H1 (cell line): Measurements from ENCODE around the gene NDUFA8. TPM values are rescaled to one million over a fixed set of nuclear protein-coding genes. Genes with fewer than 3 reads are reported as not detected.

ENCODE experiments used
- BACH1 ChIP-seq: IDR thresholded peaks from 2 replicates; pipeline ENCODE4 v1.6.1; 2012; ENCODE audit warnings: low read length, improper control_type of control experiment
- EGR1 ChIP-seq: IDR thresholded peaks from 2 replicates; pipeline ENCODE4 v1.6.1; 2011; ENCODE audit warnings: low read depth, low read length, borderline replicate concordance
- HDAC2 ChIP-seq, 2 experiments: fragments of 300-600 bp in 1 of 2; sonication (generic) in 1 of 2; IDR thresholded peaks; 2 replicates each; pipeline ENCODE4 v1.6.1; 2011 to 2012; ENCODE audit warnings: low read depth in 2 of 2, low read length in 2 of 2, mild to moderate bottlenecking in 2 of 2, moderate library complexity in 2 of 2, borderline replicate concordance in 1 of 2, inconsistent platforms in 1 of 2
- RAD21 ChIP-seq, 2 experiments: IDR thresholded peaks in 1 of 2; conservative IDR thresholded peaks in 1 of 2; 2 replicates each; pipeline ENCODE4 v1.6.1; 2011; ENCODE audit warnings: low read depth in 2 of 2, low read length in 2 of 2, improper control_type of control experiment in 1 of 2, inconsistent platforms in 1 of 2, mild to moderate bottlenecking in 1 of 2, moderate library complexity in 1 of 2
- RNF2 ChIP-seq: fragments of 200-900, 300-1000 bp; sonication (generic); IDR thresholded peaks from 2 replicates; pipeline ENCODE4 v1.7.1; 2016; ENCODE audit warnings: borderline replicate concordance, low read depth, mild to moderate bottlenecking, antibody characterized with exemption, low read length; ENCODE audit not compliant: poor library complexity, severe bottlenecking; ENCODE audit errors: missing control alignments
- SIRT6 ChIP-seq: IDR thresholded peaks from one replicate; pipeline ENCODE4 v1.7.1; 2012; ENCODE audit warnings: low read length, inconsistent platforms
- polyA plus RNA-seq, 7 experiments: library from polyadenylated mRNA; depleted of rRNA in 3 of 7; stranded (reverse) in 5 of 7; unstranded in 2 of 7; fragments of >200 nt in 5 of 7; fragments of 200-250 nt in 2 of 7; gene quantifications; 1 replicate in 5 of 7; 2 replicates in 1 of 7; 4 replicates in 1 of 7; pipeline versions ENCODE4 v1.2.1 to v1.2.3, GENCODE V29; 2011 to 2013; ENCODE audit warnings: missing spikeins in 2 of 7, mixed read lengths in 2 of 7
- total RNA-seq: library from RNA; stranded (reverse); fragmentation: NEBNext Ultra II Directional; extraction: Animal tissue kit (Norgen Biotek cat#: 25700); gene quantifications from 2 replicates; pipeline ENCODE4 v1.2.1, GENCODE V29; 2021

Gene NDUFA8
- total and polyA plus RNA-seq, 2 of the 8 experiments (the other 6 are each of a cell fraction or from before 2014, with no cell fraction given), result 61.0 to 73.8 TPM

- TF ChIP-seq RAD21 (IDR thresholded peaks at IDR 0.05 in 1 of 2, conservative IDR thresholded peaks at IDR 0.05 in 1 of 2; ENCODE audit: low read depth in 2 of 2, low read length in 2 of 2), result no peak
- no peak for TF ChIP-seq SIRT6
- no peak for TF ChIP-seq BACH1
- no peak for TF ChIP-seq RNF2
- TF ChIP-seq HDAC2 (IDR thresholded peaks at IDR 0.05; ENCODE audit: borderline replicate concordance in 1 of 2, low read depth in 2 of 2, low read length in 2 of 2), result no peak
- TF ChIP-seq EGR1, result no peak
Measured at GRCh38 chr9:122155796-122156195, 3.8 kb downstream of the NDUFA8 start (continued).
